ENCODE results near the gene DNAH2. TPM values are rescaled to one million over a fixed set of nuclear protein-coding genes. Genes with fewer than 3 reads are reported as not detected.

DNAH2 gene
- total and polyA plus RNA-seq, 2 donors (not counting 1 experiment from before 2014, with no cell fraction given): 0.08 to 0.17 TPM

DNA sequence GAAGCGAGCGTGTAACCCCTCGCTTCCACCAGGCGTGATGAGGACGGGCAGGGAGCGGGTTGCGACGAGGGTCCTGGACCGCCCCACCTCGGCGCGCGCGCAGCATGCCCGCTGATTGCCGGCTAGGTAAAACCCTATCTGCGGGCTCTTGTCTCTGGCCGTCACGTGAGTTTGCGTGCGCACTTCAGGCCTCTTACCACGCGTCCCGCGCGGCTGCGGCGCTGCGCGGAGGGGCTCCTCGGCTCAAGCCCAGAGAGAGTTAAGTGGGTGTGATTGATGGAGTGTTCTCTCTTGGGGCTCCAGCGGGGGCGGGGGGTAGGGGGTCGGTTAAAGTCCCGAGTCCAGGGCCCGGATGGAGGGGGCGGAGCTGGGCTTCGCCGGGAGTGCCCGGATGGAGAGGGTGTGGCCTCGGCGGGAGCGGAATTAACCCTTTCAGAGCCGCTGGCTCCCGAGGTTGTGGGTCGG, 124.4 kb downstream of the DNAH2 start:
- Histone ChIP-seq H3K9me3 (ENCODE audit: control insufficient read depth, insufficient read depth, low read depth, low read length) (no peaks in the 10 kb centered on the region), H3K36me3 (ENCODE audit: control insufficient read depth, insufficient read depth, low read length) (peaks cover 17% of the 10 kb centered on the region), H3K4me1 (ENCODE audit: control insufficient read depth, extremely low read depth, insufficient read depth, low read length) (peaks cover 31% of the 10 kb centered on the region), H3K4me2 (ENCODE audit: extremely low read depth, insufficient read depth, low read length) (peak overlapping the region; percentile 98), H2AFZ (ENCODE audit: low read length) (peak overlapping the region; percentile 30), H3K9ac (ENCODE audit: insufficient read depth, low read length) (peak overlapping the region; percentile 98), H3K27me3 (ENCODE audit: control insufficient read depth, insufficient read depth, low read length) (no peaks in the 10 kb centered on the region), H4K20me1 (ENCODE audit: control insufficient read depth, extremely low read depth, insufficient read depth, low read length) (no peaks in the 10 kb centered on the region), H3K4me3 (replicated peaks in 1 of 4; ENCODE audit: control extremely low read depth in 1 of 4, insufficient read depth in 1 of 4, low read depth in 3 of 4, low read length in 4 of 4) (peak overlapping the region; percentile 85 to 94 (median 90)), H3K79me2 (ENCODE audit: control insufficient read depth, insufficient read depth, low read length) (peaks cover 48% of the 10 kb centered on the region), H3K27ac (ENCODE audit: insufficient read depth, low read length) (peak overlapping the region; percentile 100)
- peak; percentile 76 to 89 for DNase-seq (ENCODE audit: low read depth in 2 of 2)
- TF ChIP-seq, protein P1, sequence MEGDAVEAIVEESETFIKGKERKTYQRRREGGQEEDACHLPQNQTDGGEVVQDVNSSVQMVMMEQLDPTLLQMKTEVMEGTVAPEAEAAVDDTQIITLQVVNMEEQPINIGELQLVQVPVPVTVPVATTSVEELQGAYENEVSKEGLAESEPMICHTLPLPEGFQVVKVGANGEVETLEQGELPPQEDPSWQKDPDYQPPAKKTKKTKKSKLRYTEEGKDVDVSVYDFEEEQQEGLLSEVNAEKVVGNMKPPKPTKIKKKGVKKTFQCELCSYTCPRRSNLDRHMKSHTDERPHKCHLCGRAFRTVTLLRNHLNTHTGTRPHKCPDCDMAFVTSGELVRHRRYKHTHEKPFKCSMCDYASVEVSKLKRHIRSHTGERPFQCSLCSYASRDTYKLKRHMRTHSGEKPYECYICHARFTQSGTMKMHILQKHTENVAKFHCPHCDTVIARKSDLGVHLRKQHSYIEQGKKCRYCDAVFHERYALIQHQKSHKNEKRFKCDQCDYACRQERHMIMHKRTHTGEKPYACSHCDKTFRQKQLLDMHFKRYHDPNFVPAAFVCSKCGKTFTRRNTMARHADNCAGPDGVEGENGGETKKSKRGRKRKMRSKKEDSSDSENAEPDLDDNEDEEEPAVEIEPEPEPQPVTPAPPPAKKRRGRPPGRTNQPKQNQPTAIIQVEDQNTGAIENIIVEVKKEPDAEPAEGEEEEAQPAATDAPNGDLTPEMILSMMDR (conservative IDR thresholded peaks at IDR 0.05 in 1 of 2, IDR thresholded peaks at IDR 0.05 in 1 of 2; ENCODE audit: low read depth in 1 of 2, low read length in 2 of 2): no peak
- no peak for TF ChIP-seq EZH2 (IDR thresholded peaks at IDR 0.05; ENCODE audit: low read length, missing control alignments)

DNA sequence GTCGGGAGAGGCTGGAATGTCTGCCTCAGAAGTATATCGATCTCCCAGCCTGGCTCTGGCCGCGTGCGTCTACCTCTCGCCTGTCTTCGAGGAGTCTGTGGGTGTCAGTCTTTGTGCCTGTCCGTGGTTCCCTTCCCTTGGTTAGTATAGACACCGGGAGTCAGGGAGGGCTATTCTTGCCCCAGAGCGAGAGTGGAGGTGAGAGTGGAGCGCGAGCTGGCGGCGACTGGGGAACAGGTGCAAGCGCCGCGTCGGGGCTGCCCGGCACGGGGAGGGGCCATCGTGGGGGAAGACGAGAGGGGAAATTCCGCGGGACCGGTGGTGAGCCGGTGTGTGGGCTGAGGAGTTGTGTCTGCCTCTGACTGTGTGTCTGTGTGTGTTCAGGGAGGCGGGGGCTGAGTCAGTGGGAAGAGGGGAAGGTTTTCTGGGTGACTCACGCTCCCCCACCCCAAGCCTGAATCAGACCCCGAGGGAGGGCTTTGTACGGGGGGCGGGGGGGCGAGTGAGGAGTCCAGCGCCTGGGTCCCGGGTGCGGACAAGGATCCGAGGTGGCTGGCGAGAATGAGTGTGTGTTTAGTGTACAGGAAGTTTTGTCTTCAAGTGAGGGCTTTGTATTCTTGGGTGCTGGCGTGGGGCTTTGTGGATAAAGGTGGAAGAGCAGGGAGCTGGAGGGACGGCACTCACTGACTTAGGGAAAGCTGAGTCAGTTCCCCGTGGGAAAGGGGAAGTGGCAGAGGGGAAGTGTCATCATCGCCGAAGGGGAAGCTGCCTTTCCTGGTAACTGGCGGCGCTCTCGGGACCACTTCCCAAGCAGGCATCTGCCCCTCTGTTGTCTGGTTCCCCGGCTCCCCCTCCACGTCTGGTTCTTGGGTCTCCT, 125.1 kb downstream of the DNAH2 start:
- Histone ChIP-seq H3K36me3 (ENCODE audit: control insufficient read depth, insufficient read depth, low read length) (peaks cover 19% of the 10 kb centered on the region), H3K79me2 (ENCODE audit: control insufficient read depth, insufficient read depth, low read length) (peaks cover 48% of the 10 kb centered on the region), H3K4me3 (replicated peaks in 1 of 4; ENCODE audit: control extremely low read depth in 1 of 4, insufficient read depth in 1 of 4, low read depth in 3 of 4, low read length in 4 of 4) (peak overlapping the region; percentile 85 to 94 (median 90)), H4K20me1 (ENCODE audit: control insufficient read depth, extremely low read depth, insufficient read depth, low read length) (no peaks in the 10 kb centered on the region), H3K27me3 (ENCODE audit: control insufficient read depth, insufficient read depth, low read length) (no peaks in the 10 kb centered on the region), H3K27ac (ENCODE audit: insufficient read depth, low read length) (peak overlapping the region; percentile 100), H3K9ac (ENCODE audit: insufficient read depth, low read length) (peak overlapping the region; percentile 98), H3K4me1 (ENCODE audit: control insufficient read depth, extremely low read depth, insufficient read depth, low read length) (peaks cover 28% of the 10 kb centered on the region), H3K9me3 (ENCODE audit: control insufficient read depth, insufficient read depth, low read depth, low read length) (no peaks in the 10 kb centered on the region), H3K4me2 (ENCODE audit: extremely low read depth, insufficient read depth, low read length) (peak overlapping the region; percentile 98), H2AFZ (ENCODE audit: low read length) (no peak overlapping the region)
- DNase-seq (ENCODE audit: low read depth in 2 of 2): peak; percentile 86 to 97
- TF ChIP-seq, protein P1 (conservative IDR thresholded peaks at IDR 0.05 in 1 of 2, IDR thresholded peaks at IDR 0.05 in 1 of 2; ENCODE audit: low read depth in 1 of 2, low read length in 2 of 2): no peak
- TF ChIP-seq EZH2 (IDR thresholded peaks at IDR 0.05; ENCODE audit: low read length, missing control alignments): no peak

- DNase-seq (ENCODE audit: low read depth in 2 of 2): no peak
- Histone ChIP-seq H3K27me3 (ENCODE audit: control insufficient read depth, insufficient read depth, low read length) (no peaks in the 10 kb centered on the region), H3K4me1 (ENCODE audit: control insufficient read depth, extremely low read depth, insufficient read depth, low read length) (peaks cover 28% of the 10 kb centered on the region), H2AFZ (ENCODE audit: low read length) (no peak overlapping the region), H3K27ac (ENCODE audit: insufficient read depth, low read length) (peak overlapping the region; percentile 100), H3K79me2 (ENCODE audit: control insufficient read depth, insufficient read depth, low read length) (peaks cover 48% of the 10 kb centered on the region), H3K9ac (ENCODE audit: insufficient read depth, low read length) (peak overlapping the region; percentile 98), H3K4me2 (ENCODE audit: extremely low read depth, insufficient read depth, low read length) (peak overlapping the region; percentile 98), H4K20me1 (ENCODE audit: control insufficient read depth, extremely low read depth, insufficient read depth, low read length) (no peaks in the 10 kb centered on the region), H3K4me3 (replicated peaks in 1 of 4; ENCODE audit: control extremely low read depth in 1 of 4, insufficient read depth in 1 of 4, low read depth in 3 of 4, low read length in 4 of 4) (peak overlapping the region; percentile 85 to 94 (median 90)), H3K36me3 (ENCODE audit: control insufficient read depth, insufficient read depth, low read length) (peaks cover 22% of the 10 kb centered on the region), H3K9me3 (ENCODE audit: control insufficient read depth, insufficient read depth, low read depth, low read length) (no peaks in the 10 kb centered on the region)
- TF ChIP-seq EZH2 (IDR thresholded peaks at IDR 0.05; ENCODE audit: low read length, missing control alignments): no peak
- TF ChIP-seq, protein P1 (conservative IDR thresholded peaks at IDR 0.05 in 1 of 2, IDR thresholded peaks at IDR 0.05 in 1 of 2; ENCODE audit: low read depth in 1 of 2, low read length in 2 of 2): no peak
Observed at GRCh38 chr17:7843257-7843535, 125.7 kb downstream of the DNAH2 start.

Measured in fibroblast of lung (primary cell).